Glutamatergic neuron (in vitro differentiated cells): ENCODE measurements around the gene CAMTA1. TPM values are rescaled to one million over a fixed set of nuclear protein-coding genes. Genes with fewer than 3 reads are reported as not detected.

Experiments used
- DNase-seq: peaks from one replicate; pipeline ENCODE4 v3.0.0; 2022
- H3K27ac Mint-ChIP-seq: one replicate; pipeline ENCODE4 v1.8.0; 2020; ENCODE audit warnings: mild to moderate bottlenecking, mixed read lengths, inconsistent platforms; ENCODE audit not compliant: unreplicated experiment
- H3K27me3 Mint-ChIP-seq: one replicate; pipeline ENCODE4 v1.8.0; 2020; ENCODE audit warnings: mild to moderate bottlenecking, moderate library complexity, mixed read lengths, inconsistent platforms; ENCODE audit not compliant: unreplicated experiment
- H3K36me3 Mint-ChIP-seq: one replicate; pipeline ENCODE4 v1.8.0; 2020; ENCODE audit warnings: mild to moderate bottlenecking, mixed read lengths, inconsistent platforms; ENCODE audit not compliant: unreplicated experiment
- H3K4me1 Mint-ChIP-seq: one replicate; pipeline ENCODE4 v1.8.0; 2020; ENCODE audit warnings: mild to moderate bottlenecking, low read depth, mixed read lengths, inconsistent platforms; ENCODE audit not compliant: unreplicated experiment
- H3K4me3 Mint-ChIP-seq: one replicate; pipeline ENCODE4 v1.8.0; 2020; ENCODE audit warnings: mild to moderate bottlenecking, mixed read lengths, inconsistent platforms; ENCODE audit not compliant: unreplicated experiment
- H3K9me3 Mint-ChIP-seq: one replicate; pipeline ENCODE4 v1.8.0; 2020; ENCODE audit warnings: mild to moderate bottlenecking, moderate library complexity, mixed read lengths, inconsistent platforms; ENCODE audit not compliant: unreplicated experiment
- CTCF ChIP-seq: fragments of 200-600 bp; sonication (generic); IDR thresholded peaks from one replicate; pipeline ENCODE4 v1.5.0; 2021; ENCODE audit not compliant: partially characterized antibody, unreplicated experiment
- total RNA-seq: library from RNA; stranded (reverse); fragmentation: NEBNext Ultra II Directional; extraction: Animal tissue kit (Norgen Biotek cat#: 25700); gene quantifications from one replicate; pipeline ENCODE4 v1.2.1, GENCODE V29; 2021; ENCODE audit not compliant: unreplicated experiment

Gene CAMTA1
- total RNA-seq, 1 donor from 2014 or later: 77.2 TPM

- Mint-ChIP-seq H3K4me1 (peaks cover 20% of the 10 kb centered on the region), H3K9me3 (peaks cover 11% of the 10 kb centered on the region), H3K27ac (no peak overlapping the region), H3K36me3 (peaks cover 10% of the 10 kb centered on the region), H3K27me3 (peaks cover 22% of the 10 kb centered on the region), H3K4me3 (no peak overlapping the region)
- DNase-seq: no peak
- TF ChIP-seq CTCF: no peak
Observed at GRCh38 chr1:7671676-7672075, 886.4 kb downstream of the CAMTA1 start.

- H3K27ac Mint-ChIP-seq: no peak overlapping the region
- DNase-seq: no peak
- H3K9me3 Mint-ChIP-seq: peaks cover 11% of the 10 kb centered on the region
- H3K36me3 Mint-ChIP-seq: peaks cover 10% of the 10 kb centered on the region
- H3K4me1 Mint-ChIP-seq: peaks cover 18% of the 10 kb centered on the region
- TF ChIP-seq CTCF: no peak
- no peak overlapping the region for H3K4me3 Mint-ChIP-seq
- H3K27me3 Mint-ChIP-seq: peaks cover 21% of the 10 kb centered on the region
Observed at GRCh38 chr1:7672864-7673263, 887.6 kb downstream of the CAMTA1 start.

- no peak for TF ChIP-seq CTCF
- peak overlapping the region; percentile 19 for H3K27ac Mint-ChIP-seq
- peaks cover 11% of the 10 kb centered on the region for H3K27me3 Mint-ChIP-seq
- H3K36me3 Mint-ChIP-seq: peaks cover 10% of the 10 kb centered on the region
- no peak for DNase-seq
- peak overlapping the region; percentile 2 for H3K4me3 Mint-ChIP-seq
- peaks cover 7% of the 10 kb centered on the region for H3K4me1 Mint-ChIP-seq
- peaks cover 5% of the 10 kb centered on the region for H3K9me3 Mint-ChIP-seq
Observed at GRCh38 chr1:7674972-7675371, 889.7 kb downstream of the CAMTA1 start.

GRCh38 chr1:7675431-7676273 is 890.4 kb downstream of the CAMTA1 start:
- no peak for DNase-seq
- Mint-ChIP-seq H3K4me1 (peaks cover 3% of the 10 kb centered on the region), H3K9me3 (peaks cover 5% of the 10 kb centered on the region), H3K27me3 (peaks cover 7% of the 10 kb centered on the region), H3K27ac (no peak overlapping the region), H3K4me3 (peak overlapping the region; percentile 2), H3K36me3 (peaks cover 10% of the 10 kb centered on the region)
- no peak for TF ChIP-seq CTCF

- H3K4me1 Mint-ChIP-seq: peaks cover 3% of the 10 kb centered on the region
- peaks cover 7% of the 10 kb centered on the region for H3K9me3 Mint-ChIP-seq
- no peak for TF ChIP-seq CTCF
Observed at GRCh38 chr1:7676274-7676945, 891.2 kb downstream of the CAMTA1 start.

More at GRCh38 chr1:7676274-7676945, 891.2 kb downstream of the CAMTA1 start:
- no peak overlapping the region for H3K27ac Mint-ChIP-seq
- peaks cover 10% of the 10 kb centered on the region for H3K36me3 Mint-ChIP-seq
- no peak for DNase-seq
- no peak overlapping the region for H3K4me3 Mint-ChIP-seq
- peaks cover 5% of the 10 kb centered on the region for H3K27me3 Mint-ChIP-seq
